ENCODE results near the gene CPM.

Gene CPM

DNA sequence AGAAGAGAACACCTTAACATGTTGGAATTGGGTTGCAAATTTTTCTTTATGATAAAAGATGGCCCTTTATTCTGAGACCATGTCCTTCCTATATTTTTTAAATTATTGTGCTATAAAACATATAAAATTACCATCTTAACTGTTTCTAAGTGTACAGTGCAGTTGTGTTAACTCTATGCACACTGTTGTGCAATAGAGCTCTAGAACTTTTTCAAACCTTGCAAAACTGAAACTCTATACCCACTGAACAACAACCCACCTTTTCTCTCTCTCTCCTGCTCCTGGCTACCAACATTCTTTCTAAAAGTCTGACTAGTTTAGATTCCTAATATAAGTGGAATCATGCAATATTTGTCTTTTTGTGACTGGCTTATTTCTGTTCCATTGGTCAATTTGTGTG lies 7.8 kb upstream of the CPM start:
- no peak overlapping the region for H3K27ac ChIP-seq
- TF ChIP-seq ZFX (IDR thresholded peaks at IDR 0.05; ENCODE audit: borderline replicate concordance) = no peak
- TF ChIP-seq, protein P1, sequence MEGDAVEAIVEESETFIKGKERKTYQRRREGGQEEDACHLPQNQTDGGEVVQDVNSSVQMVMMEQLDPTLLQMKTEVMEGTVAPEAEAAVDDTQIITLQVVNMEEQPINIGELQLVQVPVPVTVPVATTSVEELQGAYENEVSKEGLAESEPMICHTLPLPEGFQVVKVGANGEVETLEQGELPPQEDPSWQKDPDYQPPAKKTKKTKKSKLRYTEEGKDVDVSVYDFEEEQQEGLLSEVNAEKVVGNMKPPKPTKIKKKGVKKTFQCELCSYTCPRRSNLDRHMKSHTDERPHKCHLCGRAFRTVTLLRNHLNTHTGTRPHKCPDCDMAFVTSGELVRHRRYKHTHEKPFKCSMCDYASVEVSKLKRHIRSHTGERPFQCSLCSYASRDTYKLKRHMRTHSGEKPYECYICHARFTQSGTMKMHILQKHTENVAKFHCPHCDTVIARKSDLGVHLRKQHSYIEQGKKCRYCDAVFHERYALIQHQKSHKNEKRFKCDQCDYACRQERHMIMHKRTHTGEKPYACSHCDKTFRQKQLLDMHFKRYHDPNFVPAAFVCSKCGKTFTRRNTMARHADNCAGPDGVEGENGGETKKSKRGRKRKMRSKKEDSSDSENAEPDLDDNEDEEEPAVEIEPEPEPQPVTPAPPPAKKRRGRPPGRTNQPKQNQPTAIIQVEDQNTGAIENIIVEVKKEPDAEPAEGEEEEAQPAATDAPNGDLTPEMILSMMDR (IDR thresholded peaks at IDR 0.05) = no peak

DNA sequence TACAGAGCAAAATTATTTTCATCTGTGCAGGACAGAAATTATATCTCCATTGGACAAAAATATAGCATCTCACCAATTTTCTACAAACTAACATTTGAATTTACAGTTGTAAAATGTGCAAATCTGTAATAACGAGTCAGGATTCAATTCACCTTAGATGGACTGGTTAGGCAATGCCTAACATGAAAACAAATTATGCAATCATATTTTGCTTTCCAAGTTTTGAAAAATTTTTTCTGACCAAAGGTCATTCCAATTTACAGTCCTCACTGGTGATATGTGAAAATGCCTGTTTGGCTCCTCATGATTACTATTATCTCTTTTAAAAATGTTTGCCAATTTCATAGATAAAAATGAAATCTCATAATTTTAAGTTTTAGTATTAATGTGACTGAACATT lies 6.5 kb upstream of the CPM start:
- TF ChIP-seq ZFX (IDR thresholded peaks at IDR 0.05; ENCODE audit: borderline replicate concordance) = no peak
- TF ChIP-seq, protein P1 (IDR thresholded peaks at IDR 0.05) = no peak
- H3K27ac ChIP-seq = no peak overlapping the region

DNA sequence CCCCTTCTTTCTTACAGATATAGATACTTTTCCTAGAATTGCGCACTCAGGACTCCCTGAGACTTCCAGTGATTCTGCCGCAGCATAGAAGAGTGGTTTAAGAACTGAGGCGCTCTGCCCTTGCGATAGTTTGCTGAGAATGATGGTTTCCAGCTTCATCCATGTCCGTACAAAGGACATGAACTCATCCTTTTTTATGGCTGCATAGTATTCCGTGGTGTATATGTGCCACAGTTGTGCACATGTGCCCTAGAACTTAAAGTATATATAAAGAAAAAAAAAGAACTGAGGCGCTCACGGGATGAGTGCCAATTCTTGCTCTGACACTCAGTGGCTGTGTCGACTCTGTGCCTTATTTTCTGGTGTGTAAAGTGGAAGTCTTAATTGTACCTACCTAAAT lies 1.4 kb upstream of the CPM start:
- TF ChIP-seq ZFX (IDR thresholded peaks at IDR 0.05; ENCODE audit: borderline replicate concordance) = no peak
- TF ChIP-seq, protein P1 (IDR thresholded peaks at IDR 0.05) = no peak
- no peak overlapping the region for H3K27ac ChIP-seq

DNA sequence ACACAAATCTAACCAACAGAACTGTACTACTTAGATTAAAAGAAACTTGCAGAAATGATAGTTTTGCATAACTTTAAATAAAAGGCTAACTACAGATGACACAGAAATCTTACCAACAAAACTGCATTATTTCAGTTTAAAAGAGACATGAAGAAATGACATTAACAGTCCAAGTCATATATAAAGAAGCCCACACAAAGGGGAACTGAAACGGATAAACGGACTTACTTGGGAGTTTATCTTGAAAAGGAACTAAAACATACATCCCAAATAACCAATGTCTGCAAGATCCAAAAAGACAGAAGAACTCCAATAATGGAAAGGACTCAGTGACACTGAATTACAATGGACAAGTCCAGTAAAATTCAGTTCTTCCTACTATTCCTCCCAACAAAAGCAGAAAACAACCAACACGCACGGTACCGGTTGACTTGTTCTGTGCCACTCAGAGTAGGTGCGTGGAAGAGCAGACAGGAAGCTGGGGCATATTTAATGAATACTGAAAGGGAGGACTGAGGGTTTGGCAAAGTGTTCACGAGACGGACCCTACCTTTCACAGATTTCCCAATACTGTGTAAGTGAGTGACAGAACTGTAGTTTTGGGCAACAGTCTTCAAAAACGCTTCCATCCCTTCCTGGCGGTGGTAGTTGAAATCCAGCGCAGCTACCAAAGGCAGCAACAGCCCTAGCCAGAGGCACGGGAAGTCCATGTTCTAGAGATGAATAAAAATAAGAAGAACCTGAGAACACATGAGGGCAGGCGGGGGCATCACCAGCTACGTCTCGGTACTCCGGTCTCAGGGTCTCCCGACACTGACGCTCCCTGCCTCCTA lies 627 bp downstream of the CPM start:
- TF ChIP-seq ZFX (IDR thresholded peaks at IDR 0.05; ENCODE audit: borderline replicate concordance) = no peak
- TF ChIP-seq, protein P1 (IDR thresholded peaks at IDR 0.05) = no peak
- H3K27ac ChIP-seq = no peak overlapping the region

DNA sequence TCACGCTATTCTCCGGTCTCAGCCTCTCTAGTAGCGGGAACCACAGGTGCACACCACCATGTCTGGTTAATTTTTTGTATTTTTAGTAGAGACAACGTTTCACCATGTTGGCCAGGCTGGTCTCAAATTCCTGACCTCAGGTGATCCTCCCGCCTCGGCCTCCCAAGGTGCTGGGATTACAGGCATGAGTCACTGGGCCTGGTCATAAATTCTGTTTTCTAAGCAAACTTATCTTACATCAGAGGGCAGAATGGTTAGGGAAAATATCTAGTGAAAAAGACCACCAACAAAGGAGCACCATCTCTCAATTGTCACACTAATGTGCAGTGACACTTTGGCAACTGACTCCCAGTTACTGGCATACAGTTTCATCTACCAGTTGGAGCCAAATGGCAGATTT lies 2.8 kb downstream of the CPM start:
- TF ChIP-seq, protein P1 (IDR thresholded peaks at IDR 0.05) = no peak
- no peak for TF ChIP-seq ZFX (IDR thresholded peaks at IDR 0.05; ENCODE audit: borderline replicate concordance)
- H3K27ac ChIP-seq = no peak overlapping the region

DNA sequence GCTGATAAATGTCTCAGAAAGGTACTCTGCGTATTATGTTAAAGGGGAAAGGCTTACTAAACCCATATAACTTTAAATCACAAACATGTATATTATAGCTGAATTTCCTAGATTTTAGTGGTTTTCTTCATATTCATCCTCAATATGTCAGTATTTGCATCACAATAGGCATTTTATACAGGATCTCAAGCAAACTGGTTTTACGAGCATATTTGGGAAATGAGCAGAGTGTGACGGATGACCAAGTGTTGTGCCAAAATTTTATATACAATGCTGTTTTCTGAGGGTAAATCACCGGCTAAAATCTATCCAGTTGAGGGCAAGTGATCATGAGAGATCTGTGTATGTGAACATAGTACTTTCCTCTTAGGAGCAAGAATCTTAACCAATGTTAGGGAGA lies 8.4 kb downstream of the CPM start:
- no peak overlapping the region for H3K27ac ChIP-seq
- TF ChIP-seq, protein P1 (IDR thresholded peaks at IDR 0.05) = no peak
- TF ChIP-seq ZFX (IDR thresholded peaks at IDR 0.05; ENCODE audit: borderline replicate concordance) = no peak

DNA sequence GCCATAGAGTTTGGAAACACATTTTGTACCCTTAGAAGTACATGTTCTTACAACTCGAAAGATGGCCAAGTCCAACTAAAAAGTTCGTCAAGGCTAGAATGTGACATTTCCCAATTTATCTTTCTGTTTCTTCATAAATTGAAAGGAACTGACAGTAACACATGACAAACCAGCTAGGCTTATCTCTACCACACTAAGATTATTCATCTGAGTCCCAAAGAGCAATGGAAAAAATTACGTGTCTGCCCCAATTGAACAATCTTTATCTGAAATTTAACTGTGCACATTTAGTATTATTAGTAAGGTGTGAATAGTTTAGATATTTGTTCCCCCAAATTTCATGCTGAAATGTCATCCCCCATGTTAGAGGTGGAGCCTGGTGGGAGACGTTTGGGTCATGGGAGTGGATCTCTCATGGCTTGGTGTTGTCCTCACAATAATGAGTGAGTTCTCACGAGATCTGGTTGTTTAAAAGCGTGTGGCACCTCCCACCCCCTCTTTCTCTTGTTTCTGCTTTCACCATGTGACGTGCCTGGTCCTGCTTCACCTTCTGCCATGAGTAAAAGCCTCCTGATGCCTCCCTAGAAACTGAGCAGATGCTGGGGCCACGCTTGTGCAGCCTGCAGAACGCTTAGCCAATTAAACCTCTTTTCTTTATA lies 13.3 kb downstream of the CPM start:
- TF ChIP-seq, protein P1 (IDR thresholded peaks at IDR 0.05) = no peak
- no peak for TF ChIP-seq ZFX (IDR thresholded peaks at IDR 0.05; ENCODE audit: borderline replicate concordance)
- H3K27ac ChIP-seq = no peak overlapping the region

Data from 22Rv1 (cell line).